GM12864 (cell line): ENCODE data around the gene TIGD3.
A peak's percentile ranks its signal among the peaks of the same experiment; 100 is the strongest.

Experiments
- DNase-seq: peaks from one replicate; pipeline ENCODE4 v3.0.0-alpha.2; 2011; ENCODE audit warnings: low read depth
- H3K4me3 ChIP-seq: 2 replicates; pipeline ENCODE4 v1.5.1; 2011; ENCODE audit warnings: mild to moderate bottlenecking, low read depth, low read length, control low read depth
- TF ChIP-seq, protein P1 (sequence below): IDR thresholded peaks from 2 replicates; pipeline ENCODE4 v1.5.1; 2011; ENCODE audit warnings: low read depth, mild to moderate bottlenecking, moderate library complexity, low read length, control low read depth, inconsistent platforms; ENCODE audit errors: missing control alignments

TIGD3 gene

DNA sequence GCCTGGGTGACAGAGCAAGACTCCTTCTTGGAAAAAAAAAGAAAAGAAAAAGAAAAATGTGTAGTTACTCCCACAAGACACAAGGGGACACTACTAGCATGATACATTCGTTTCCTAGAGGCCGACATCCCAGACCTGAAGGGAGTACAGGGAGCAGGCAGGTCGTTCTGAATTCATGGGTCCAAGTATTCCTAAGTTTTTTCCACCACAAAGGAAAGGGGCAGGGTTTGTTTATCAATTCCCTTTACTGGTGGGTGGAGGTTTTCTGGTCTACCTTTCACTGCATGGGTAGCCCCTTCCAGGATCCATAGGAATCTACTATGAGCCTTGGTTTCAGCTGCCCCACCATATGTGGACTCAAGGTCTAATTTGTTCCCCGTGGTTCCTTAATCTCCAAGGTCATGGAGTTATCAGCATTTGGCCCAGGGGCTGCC is 11.8 kb downstream of the TIGD3 start:
- DNase-seq: peak; percentile 27
- H3K4me3 ChIP-seq: no peak overlapping the region
- TF ChIP-seq, protein P1, sequence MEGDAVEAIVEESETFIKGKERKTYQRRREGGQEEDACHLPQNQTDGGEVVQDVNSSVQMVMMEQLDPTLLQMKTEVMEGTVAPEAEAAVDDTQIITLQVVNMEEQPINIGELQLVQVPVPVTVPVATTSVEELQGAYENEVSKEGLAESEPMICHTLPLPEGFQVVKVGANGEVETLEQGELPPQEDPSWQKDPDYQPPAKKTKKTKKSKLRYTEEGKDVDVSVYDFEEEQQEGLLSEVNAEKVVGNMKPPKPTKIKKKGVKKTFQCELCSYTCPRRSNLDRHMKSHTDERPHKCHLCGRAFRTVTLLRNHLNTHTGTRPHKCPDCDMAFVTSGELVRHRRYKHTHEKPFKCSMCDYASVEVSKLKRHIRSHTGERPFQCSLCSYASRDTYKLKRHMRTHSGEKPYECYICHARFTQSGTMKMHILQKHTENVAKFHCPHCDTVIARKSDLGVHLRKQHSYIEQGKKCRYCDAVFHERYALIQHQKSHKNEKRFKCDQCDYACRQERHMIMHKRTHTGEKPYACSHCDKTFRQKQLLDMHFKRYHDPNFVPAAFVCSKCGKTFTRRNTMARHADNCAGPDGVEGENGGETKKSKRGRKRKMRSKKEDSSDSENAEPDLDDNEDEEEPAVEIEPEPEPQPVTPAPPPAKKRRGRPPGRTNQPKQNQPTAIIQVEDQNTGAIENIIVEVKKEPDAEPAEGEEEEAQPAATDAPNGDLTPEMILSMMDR: peak; percentile 84

DNA sequence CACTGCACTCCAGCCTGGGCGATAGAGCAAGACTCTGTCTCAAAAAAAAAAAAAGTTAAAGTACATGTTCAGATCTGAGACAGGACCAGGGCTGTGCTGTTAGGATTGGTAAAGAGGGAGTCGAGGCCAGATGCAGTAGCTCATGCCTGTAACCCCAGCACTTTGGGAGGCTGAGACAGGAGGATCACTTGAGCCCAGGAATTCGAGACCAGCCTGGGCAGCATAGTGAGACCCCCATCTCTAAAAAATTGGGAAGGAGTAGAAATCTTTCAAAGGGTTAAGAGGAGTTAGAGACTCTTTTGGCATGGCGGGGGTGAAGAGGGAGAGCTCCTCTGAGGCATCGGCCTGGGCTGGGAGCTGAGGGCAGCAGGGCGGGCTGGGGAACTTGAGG is 16.1 kb downstream of the TIGD3 start:
- no peak for DNase-seq
- H3K4me3 ChIP-seq: no peak overlapping the region
- TF ChIP-seq, protein P1: no peak

DNA sequence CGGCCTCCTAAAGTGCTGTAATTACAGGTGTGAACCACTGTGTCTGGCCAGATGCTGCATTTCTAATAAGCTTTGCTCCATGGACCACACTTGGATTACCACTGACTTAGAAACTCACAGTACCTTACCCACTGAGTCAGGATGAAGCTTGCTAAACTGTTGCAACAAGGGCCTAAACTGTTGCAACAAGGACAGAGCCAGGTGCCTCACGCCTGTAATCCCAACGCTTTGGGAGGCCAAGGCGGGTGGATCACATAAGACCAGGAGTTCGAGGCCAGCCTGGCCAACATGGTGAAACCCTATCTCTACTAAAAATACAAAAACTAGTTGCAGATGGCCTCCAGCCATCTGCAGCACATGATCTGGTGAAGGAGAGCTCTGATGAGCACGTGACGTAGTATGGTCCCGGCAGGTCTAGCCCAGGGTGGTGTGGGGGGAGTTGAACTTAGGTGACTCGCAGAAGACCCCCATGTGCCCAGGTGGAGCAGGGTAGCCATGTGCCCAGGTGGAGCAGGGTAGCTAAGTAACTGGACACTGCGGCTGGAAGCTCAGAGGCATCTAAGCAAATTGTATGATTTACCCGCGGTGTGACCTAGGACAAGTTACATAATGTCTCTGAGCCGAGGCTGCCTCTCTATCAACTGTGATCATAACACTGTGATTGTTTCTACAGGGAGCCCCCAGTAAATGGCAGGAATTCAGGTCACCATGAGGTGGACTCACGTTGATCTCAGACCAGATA is 19.5 kb downstream of the TIGD3 start:
- TF ChIP-seq, protein P1: no peak
- no peak for DNase-seq
- H3K4me3 ChIP-seq: no peak overlapping the region

DNA sequence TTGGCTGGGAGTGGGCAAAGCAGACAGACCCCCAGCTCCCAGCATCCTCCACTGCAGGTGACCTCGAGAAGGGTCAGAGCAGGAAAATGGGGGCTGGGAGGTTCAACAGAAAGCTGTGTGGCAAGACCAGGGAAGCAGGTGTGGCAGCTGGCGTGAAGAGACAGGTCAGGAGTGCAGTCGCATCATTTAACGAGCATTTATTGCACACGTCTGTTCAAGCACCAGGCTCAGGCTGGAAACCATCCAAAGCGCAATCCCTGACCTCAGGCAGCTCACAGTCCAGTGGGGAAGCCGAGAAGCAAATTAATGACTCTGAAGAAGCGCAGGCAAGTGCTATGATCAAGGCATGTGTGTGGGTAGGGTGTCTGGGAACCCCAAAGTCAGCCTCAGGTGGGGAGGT is 20.5 kb downstream of the TIGD3 start:
- TF ChIP-seq, protein P1: no peak
- H3K4me3 ChIP-seq: no peak overlapping the region
- DNase-seq: no peak

DNA sequence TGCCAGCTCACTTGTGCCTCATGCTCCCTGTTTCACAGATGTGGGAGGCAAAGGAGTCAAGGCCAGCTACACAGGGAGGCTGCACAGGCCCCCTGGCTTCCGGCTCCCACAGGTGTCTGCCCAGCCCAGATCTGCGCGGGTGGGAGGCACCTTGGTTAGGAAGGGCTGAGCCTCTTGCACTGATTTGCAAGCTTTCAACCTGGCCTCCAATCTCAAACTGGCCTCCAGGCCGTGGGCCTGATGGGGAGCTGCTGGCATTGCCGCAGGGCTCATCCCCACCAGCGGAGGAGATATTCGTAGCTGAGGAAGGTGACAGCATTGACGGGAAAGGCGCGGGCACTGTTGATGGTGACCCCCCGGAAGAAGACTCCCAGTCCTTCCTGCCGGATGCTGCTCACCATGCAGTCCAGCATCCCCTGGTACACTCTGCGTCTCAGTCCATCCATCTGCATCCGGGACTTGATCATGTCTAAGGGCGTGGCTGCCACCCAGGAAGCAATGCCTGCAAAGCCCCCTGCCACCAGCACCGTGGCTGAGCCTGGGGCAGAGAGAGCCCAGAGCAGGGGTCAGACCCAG is 21.7 kb downstream of the TIGD3 start:
- TF ChIP-seq, protein P1: no peak
- DNase-seq: no peak
- no peak overlapping the region for H3K4me3 ChIP-seq

DNA sequence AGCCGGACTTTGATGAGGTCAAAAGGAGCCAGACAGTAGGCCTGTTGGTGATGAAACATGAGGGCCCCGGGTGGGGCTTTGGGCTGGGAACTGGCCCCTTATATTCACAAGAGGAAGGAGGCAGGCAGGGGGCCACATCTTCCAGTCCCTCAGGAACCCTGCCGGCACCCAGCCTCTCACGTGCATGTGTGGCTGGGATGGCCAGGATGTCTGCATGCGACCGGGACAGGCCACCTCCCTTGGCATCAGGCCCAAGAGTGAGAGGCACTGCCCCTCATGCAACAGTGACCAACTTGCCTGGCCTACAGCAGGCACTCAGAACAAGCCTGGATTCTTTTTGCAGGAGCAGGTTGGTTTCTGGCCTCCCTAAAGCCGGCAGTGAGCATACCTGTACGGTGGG is 22.5 kb downstream of the TIGD3 start:
- TF ChIP-seq, protein P1: no peak
- no peak for DNase-seq
- H3K4me3 ChIP-seq: no peak overlapping the region

DNA sequence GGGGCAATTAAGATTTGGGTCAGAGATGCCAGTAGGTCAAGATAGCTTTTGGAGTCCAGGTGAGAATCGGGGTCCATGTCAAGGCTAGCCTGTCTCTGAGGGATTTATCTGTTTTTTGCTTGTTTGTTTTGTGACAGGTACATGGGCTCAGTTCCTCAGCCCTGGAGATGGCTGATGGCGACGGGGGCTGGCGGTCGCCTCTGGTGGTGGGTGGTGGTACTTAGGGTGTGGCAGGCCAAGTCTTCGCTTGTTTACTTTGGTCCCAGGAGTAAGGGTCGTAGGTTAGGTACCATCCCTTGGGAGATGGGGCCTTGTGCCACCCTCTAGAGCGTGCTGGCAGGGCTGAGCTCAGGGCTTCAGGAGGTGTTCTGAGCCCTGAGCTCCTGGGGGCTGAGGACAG is 23.2 kb downstream of the TIGD3 start:
- TF ChIP-seq, protein P1: peak; percentile 20
- no peak for DNase-seq
- no peak overlapping the region for H3K4me3 ChIP-seq
